Measurements from ENCODE around the gene PTGES.
A peak's percentile ranks its signal among the peaks of the same experiment; 100 is the strongest.

PTGES gene

GRCh38 chr9:129783516-129784361 lies 30.9 kb upstream of the PTGES start:
- TF ChIP-seq CTCF (IDR thresholded peaks at IDR 0.05; ENCODE audit: extremely low read depth, missing control alignments) = peak; percentile 69
- peak; percentile 84 for DNase-seq (ENCODE audit: low spot score)

DNA sequence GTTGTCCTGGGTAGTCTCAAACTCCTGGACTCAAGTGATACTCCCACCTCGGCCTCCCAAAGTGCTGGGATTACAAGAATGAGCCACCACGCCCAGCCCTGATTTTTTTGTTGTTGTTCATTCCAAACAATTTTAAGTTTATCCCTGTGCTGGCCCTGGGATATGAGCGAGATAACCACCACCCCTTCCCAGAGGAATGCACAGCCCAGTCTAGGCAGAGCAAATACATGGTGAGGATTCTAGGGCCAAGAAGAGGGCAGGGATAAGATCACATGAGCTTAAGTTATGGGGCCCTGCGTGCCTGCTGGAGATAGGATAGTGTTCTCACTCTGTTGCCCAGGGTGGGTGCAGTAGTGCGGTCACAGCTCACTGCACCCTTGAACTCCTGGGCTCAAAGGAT lies 29.1 kb upstream of the PTGES start:
- TF ChIP-seq CTCF (IDR thresholded peaks at IDR 0.05; ENCODE audit: extremely low read depth, missing control alignments) = no peak

GRCh38 chr9:129781131-129781530 lies 28.3 kb upstream of the PTGES start:
- TF ChIP-seq CTCF (IDR thresholded peaks at IDR 0.05; ENCODE audit: extremely low read depth, missing control alignments) = no peak
- DNase-seq (ENCODE audit: low spot score) = no peak

More for the DNA sequence above, 29.1 kb upstream of the PTGES start:
- DNase-seq (ENCODE audit: low spot score) = no peak

DNA sequence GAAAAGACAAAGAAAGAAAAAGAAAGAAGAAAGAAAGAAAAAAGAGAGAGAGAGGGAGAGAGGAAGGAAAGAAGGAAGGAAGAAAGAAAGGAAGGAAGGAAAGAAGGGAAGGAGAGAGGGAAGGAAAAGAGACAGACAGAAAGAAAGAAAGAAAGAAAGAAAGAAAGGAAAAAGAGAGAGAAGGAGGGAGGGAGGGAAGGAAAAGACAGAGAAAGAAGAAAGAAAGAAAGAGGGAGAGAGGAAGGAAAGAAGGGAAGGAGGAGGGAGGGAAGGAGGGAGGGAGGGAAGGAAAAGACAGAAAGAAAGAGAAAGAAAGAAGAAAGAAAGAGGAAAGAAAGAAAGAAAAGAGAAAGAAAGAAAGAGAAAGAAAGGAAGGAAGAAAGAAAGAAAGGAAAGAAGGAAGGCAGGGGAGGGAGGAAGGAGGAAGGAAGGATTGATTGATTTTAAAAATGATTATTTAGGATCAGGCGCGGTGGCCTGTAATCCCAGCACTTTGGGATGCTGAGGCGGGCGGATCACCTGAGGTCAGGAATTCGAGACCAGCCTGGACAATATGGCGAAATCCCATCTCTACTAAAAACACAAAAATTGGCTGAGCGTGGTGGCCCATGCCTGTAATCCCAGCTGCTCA lies 26.8 kb upstream of the PTGES start:
- no peak for DNase-seq (ENCODE audit: low spot score)
- no peak for TF ChIP-seq CTCF (IDR thresholded peaks at IDR 0.05; ENCODE audit: extremely low read depth, missing control alignments)

DNA sequence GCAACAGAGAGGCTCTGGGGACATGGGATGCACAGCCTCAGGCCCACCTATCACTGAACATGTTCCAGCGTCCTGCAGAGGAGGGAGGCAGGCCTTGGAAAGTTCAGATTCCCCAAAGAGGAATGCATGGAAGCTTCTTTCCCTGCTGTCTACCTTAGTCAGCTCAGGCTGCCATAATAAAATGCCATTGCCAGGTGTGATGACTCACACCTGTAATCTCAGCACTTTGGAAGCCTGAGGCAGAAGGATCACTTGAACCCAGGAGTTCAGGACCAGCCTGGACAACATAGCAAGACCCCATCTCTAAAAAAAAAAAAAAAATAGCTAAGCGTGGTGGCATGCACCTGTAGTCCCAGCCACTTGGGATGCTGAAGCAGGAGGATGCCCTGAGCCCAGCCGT lies 25.6 kb upstream of the PTGES start:
- no peak for DNase-seq (ENCODE audit: low spot score)
- TF ChIP-seq CTCF (IDR thresholded peaks at IDR 0.05; ENCODE audit: extremely low read depth, missing control alignments) = no peak

- no peak for TF ChIP-seq CTCF (IDR thresholded peaks at IDR 0.05; ENCODE audit: extremely low read depth, missing control alignments)
These were observed 24.9 kb upstream of the PTGES start for GRCh38 chr9:129777769-129778130.

DNA sequence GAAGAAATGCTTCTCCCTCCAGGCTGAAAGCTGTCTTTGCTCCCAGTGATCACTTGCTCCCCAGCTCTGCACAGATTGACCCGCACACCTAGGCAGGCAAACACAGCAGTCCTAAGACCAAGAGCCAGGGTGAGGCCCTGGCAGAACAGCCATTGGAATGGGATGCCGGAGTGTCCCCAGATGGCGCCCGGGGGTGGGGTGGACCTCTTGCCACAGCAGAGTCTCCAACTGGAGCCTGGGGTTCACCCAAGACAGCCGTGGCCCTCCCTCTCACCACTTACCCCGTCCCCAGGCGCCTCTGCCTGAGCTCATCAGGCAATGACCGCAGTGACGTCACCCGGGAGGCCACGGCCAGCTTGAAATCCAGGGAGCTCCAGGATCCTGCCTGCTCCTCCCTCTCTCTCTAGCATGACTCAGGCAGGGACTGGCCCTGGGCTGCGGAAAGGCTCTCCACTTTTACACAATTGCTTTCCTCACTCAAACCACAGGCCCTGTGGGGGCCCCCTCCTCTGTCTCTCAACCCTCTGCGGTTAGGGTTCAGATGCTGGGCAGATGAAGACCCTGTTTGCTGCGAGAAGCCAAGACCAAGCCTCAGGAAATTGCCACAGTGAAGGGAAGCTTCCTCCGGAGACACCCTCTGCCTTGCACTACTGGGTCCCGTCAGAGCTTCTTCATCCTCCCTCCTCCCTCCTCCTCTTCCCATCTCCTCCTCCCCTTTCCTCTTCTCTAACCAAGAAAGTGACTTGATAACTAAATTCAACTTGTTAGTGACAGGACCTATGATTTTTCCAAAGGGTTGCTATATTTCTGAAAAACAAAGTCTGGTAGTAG lies 24.3 kb upstream of the PTGES start:
- no peak for DNase-seq (ENCODE audit: low spot score)
- TF ChIP-seq CTCF (IDR thresholded peaks at IDR 0.05; ENCODE audit: extremely low read depth, missing control alignments) = no peak

More at GRCh38 chr9:129777769-129778130, 24.9 kb upstream of the PTGES start:
- DNase-seq (ENCODE audit: low spot score) = no peak

Data from GM20000 (cell line).